Uterus (tissue), 2 donors: ENCODE measurements around the gene CDYL2.

Experiments
- CTCF ChIP-seq, 4 experiments: fragments of 200-600 bp in 2 of 4; fragments of 450-650 bp in 2 of 4; sonication (generic) in 2 of 4; IDR thresholded peaks; one replicate each; pipeline ENCODE4 v1.5.1; 2016 to 2019; ENCODE audit warnings: antibody characterized with exemption in 4 of 4, mild to moderate bottlenecking in 2 of 4, moderate library complexity in 1 of 4
- POLR2A ChIP-seq, 2 donors: fragments of 450-650 bp; IDR thresholded peaks; one replicate each; pipeline ENCODE4 v1.6.1; 2016; ENCODE audit warnings: antibody characterized with exemption in 2 of 2, mild to moderate bottlenecking in 1 of 2, moderate library complexity in 1 of 2

DNA sequence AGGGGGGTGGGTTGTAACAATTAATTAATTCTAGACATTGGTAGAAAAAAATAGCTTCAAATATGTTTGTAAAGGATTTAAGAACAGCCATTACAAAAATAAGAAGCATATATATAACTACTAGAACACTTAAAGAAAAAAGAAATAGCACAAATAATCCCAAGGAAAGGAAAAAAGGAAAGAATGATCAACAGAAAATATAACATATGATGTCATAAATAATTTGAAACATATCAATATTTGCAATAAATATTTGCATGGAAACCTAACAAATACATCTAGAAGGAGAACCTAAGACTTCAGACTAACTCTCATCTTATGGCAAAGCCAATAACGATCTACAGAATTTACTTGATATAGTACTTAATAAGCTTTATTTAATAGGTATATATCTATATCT is 28.9 kb downstream of the CDYL2 start:
- TF ChIP-seq CTCF (IDR thresholded peaks at IDR 0.05): no peak
- no peak for TF ChIP-seq POLR2A (IDR thresholded peaks at IDR 0.05)
